Measurements from ENCODE around the gene APBA3.

DNA sequence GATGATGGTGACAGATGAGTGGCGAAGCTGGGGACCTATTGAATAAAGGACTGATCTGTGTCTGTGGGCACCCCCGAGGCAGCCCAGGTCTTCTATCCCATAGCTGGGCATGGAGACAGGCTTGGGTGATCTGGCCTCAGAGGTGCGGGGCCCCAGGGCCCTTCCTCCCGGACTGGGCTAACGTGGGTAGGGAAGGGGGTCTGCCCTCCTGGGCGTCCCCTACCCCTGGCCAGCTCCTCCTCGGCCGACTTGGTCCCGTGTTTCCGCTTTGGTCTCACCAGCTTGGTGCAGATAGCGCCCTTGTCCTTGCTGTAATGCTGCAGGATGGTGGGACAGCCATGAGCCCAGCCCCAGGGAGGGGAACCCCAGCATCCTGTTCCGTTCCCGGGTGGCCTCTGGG, 21.4 kb upstream of the APBA3 start:
- TF ChIP-seq, protein P1, sequence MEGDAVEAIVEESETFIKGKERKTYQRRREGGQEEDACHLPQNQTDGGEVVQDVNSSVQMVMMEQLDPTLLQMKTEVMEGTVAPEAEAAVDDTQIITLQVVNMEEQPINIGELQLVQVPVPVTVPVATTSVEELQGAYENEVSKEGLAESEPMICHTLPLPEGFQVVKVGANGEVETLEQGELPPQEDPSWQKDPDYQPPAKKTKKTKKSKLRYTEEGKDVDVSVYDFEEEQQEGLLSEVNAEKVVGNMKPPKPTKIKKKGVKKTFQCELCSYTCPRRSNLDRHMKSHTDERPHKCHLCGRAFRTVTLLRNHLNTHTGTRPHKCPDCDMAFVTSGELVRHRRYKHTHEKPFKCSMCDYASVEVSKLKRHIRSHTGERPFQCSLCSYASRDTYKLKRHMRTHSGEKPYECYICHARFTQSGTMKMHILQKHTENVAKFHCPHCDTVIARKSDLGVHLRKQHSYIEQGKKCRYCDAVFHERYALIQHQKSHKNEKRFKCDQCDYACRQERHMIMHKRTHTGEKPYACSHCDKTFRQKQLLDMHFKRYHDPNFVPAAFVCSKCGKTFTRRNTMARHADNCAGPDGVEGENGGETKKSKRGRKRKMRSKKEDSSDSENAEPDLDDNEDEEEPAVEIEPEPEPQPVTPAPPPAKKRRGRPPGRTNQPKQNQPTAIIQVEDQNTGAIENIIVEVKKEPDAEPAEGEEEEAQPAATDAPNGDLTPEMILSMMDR (conservative IDR thresholded peaks at IDR 0.05; ENCODE audit: low read depth in 2 of 2), result no peak
- TF ChIP-seq POLR2AphosphoS5 (IDR thresholded peaks at IDR 0.05; ENCODE audit: low read depth) (no peak), EZH2phosphoT487 (IDR thresholded peaks at IDR 0.05; ENCODE audit: unreplicated experiment) (no peak), EZH2 (IDR thresholded peaks at IDR 0.05; ENCODE audit: low read depth, unreplicated experiment) (no peak), STAT1 (IDR thresholded peaks at IDR 0.05; ENCODE audit: unreplicated experiment) (no peak)
- TF ChIP-seq, protein P2, sequence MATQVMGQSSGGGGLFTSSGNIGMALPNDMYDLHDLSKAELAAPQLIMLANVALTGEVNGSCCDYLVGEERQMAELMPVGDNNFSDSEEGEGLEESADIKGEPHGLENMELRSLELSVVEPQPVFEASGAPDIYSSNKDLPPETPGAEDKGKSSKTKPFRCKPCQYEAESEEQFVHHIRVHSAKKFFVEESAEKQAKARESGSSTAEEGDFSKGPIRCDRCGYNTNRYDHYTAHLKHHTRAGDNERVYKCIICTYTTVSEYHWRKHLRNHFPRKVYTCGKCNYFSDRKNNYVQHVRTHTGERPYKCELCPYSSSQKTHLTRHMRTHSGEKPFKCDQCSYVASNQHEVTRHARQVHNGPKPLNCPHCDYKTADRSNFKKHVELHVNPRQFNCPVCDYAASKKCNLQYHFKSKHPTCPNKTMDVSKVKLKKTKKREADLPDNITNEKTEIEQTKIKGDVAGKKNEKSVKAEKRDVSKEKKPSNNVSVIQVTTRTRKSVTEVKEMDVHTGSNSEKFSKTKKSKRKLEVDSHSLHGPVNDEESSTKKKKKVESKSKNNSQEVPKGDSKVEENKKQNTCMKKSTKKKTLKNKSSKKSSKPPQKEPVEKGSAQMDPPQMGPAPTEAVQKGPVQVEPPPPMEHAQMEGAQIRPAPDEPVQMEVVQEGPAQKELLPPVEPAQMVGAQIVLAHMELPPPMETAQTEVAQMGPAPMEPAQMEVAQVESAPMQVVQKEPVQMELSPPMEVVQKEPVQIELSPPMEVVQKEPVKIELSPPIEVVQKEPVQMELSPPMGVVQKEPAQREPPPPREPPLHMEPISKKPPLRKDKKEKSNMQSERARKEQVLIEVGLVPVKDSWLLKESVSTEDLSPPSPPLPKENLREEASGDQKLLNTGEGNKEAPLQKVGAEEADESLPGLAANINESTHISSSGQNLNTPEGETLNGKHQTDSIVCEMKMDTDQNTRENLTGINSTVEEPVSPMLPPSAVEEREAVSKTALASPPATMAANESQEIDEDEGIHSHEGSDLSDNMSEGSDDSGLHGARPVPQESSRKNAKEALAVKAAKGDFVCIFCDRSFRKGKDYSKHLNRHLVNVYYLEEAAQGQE (IDR thresholded peaks at IDR 0.05; ENCODE audit: unreplicated experiment), result no peak

Data from GM23338 (cell line).